Duodenal mucosa (tissue), 2 donors: ENCODE results near the gene LONRF2.
"Not testable (repeated sequence)": the region's sequence is repeated elsewhere in the genome, so short reads cannot be mapped to it uniquely, and the experiment has no call there.

Experiments used
- H3K27ac ChIP-seq: one replicate; pipeline ENCODE4 v1.7.0; 2013; ENCODE audit warnings: low read depth, low read length
- H3K27me3 ChIP-seq, 2 donors: one replicate each; pipeline ENCODE4 v1.7.0; 2013; ENCODE audit warnings: low read length in 2 of 2, control low read depth in 1 of 2; ENCODE audit not compliant: insufficient read depth in 2 of 2, control insufficient read depth in 1 of 2
- H3K36me3 ChIP-seq, 2 donors: one replicate each; pipeline ENCODE4 v1.7.0; 2013; ENCODE audit warnings: low read length in 2 of 2, control low read depth in 1 of 2; ENCODE audit not compliant: insufficient read depth in 2 of 2, control insufficient read depth in 1 of 2
- H3K4me1 ChIP-seq, 2 donors: one replicate each; pipeline ENCODE4 v1.7.0; 2013; ENCODE audit warnings: low read length in 2 of 2, control low read depth in 1 of 2; ENCODE audit not compliant: insufficient read depth in 2 of 2, control insufficient read depth in 1 of 2
- H3K4me3 ChIP-seq, 2 donors: one replicate each; pipeline ENCODE4 v1.7.0; 2013; ENCODE audit warnings: low read length in 2 of 2, low read depth in 1 of 2
- H3K9ac ChIP-seq, 2 donors: one replicate each; pipeline ENCODE4 v1.7.0; 2013; ENCODE audit warnings: low read length in 2 of 2, low read depth in 1 of 2
- H3K9me3 ChIP-seq, 2 donors: one replicate each; pipeline ENCODE4 v1.7.0; 2013; ENCODE audit warnings: low read length in 2 of 2, control low read depth in 1 of 2; ENCODE audit not compliant: control insufficient read depth in 1 of 2

LONRF2 gene

GRCh38 chr2:100256849-100257248 lies 65.5 kb downstream of the LONRF2 start:
- Histone ChIP-seq H3K27me3 (no peaks in the 10 kb centered on the region), H3K9me3 (no peaks in the 10 kb centered on the region), H3K4me3 (no peak overlapping the region), H3K36me3 (no peaks in the 10 kb centered on the region), H3K27ac (no peak overlapping the region), H3K4me1 (no peaks in the 10 kb centered on the region), H3K9ac (no peak overlapping the region)

DNA sequence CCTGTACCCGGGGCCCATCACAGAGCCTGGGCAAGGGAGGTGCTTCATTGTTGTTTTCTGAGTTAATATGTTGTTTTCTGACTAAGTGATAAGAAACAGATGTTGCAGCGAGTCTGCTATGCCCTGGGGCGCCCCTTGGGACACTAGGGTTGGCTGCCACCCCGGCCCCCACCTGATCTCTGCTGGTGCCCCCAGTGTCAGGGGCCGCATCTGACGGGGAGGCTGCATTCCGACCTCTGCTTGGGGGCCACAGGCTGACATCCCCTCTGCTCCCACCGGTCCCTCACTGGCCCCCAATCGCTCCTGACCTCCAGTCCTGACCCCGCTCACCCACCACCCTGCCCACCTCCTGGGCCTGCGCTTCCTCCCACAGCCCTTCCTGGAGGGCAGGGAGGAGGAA lies 65.9 kb downstream of the LONRF2 start:
- no peak overlapping the region for H3K4me3 ChIP-seq
- H3K9ac ChIP-seq = no peak overlapping the region
- no peaks in the 10 kb centered on the region for H3K9me3 ChIP-seq
- H3K4me1 ChIP-seq = no peaks in the 10 kb centered on the region
- no peaks in the 10 kb centered on the region for H3K36me3 ChIP-seq
- H3K27ac ChIP-seq = no peak overlapping the region
- H3K27me3 ChIP-seq = no peaks in the 10 kb centered on the region

- Histone ChIP-seq H3K27ac (no peak overlapping the region), H3K9me3 (no peaks in the 10 kb centered on the region), H3K4me3 (no peak overlapping the region), H3K36me3 (no peaks in the 10 kb centered on the region), H3K4me1 (no peaks in the 10 kb centered on the region), H3K27me3 (no peaks in the 10 kb centered on the region), H3K9ac (no peak overlapping the region)
These were observed 67.6 kb downstream of the LONRF2 start for GRCh38 chr2:100254646-100255210.

- Histone ChIP-seq H3K27me3 (no peaks in the 10 kb centered on the region), H3K4me1 (no peaks in the 10 kb centered on the region), H3K9me3 (no peaks in the 10 kb centered on the region), H3K36me3 (no peaks in the 10 kb centered on the region), H3K9ac (no peak overlapping the region), H3K4me3 (no peak overlapping the region), H3K27ac (no peak overlapping the region)
These were observed 68.5 kb downstream of the LONRF2 start for GRCh38 chr2:100253786-100254185.

DNA sequence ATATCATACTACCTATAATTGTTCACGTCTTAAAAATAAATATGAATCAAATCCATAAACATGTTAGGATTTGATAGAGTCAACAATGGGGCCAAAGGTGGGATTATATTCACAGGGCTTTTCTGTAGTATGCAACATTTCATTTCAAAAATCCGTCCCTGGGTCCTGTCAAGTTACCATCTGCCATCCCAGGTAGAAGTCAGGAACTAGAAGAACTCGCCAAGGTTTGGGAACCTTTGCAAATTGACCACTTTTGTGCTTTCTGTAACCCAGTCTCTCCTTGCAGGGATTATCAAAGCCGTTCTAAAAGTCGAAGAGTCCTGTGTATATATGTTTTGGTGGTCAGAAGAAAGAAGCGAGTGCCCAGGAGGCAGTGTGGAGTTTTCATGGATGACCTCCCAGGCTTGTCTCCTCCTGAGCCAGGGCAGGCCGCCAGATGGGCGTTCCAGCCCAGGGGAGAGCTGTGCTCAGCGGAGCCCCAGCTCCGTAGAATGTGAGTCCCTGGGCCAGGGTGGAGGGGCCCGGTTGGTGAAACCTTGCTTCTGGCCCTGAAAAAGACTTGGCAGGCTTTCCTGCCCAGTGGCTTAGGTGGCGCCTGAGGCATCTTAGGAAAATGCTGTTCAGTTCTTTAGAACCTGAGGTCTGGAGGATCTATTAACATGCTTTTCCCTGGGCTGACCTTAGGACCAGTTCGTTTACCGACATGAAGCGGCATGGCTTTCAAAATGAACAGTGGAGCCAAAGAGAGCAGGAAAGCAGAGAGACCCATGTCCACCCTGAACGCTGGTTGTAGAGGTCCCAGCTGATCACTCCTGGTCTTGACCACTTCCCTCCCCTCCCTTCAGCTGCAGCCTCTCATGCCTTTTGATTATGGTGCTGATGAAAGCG lies 69.2 kb downstream of the LONRF2 start:
- Histone ChIP-seq H3K4me1 (no peaks in the 10 kb centered on the region), H3K27ac (no peak overlapping the region), H3K27me3 (no peaks in the 10 kb centered on the region), H3K36me3 (no peaks in the 10 kb centered on the region), H3K9ac (no peak overlapping the region), H3K9me3 (no peaks in the 10 kb centered on the region), H3K4me3 (no peak overlapping the region)

DNA sequence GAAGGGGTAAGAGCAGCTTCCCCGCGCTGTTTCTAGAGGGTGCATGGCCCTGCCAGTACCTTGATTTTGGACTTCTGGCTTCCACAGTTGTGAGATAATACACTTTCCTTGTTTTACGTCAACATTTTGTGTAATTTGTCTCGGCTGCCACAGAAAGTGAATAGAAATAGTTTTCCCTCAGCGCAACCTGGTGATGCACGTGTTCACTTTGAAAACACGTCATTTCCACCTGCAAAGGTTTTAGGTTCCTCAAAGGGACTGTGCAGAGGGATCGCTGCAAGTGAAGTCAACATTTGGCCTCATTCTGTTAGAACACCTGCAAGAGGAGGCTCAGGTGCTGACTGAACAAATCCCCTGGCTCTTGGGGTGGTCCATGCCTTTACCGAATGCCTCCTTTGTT lies 71.7 kb downstream of the LONRF2 start:
- Histone ChIP-seq H3K36me3 (no peaks in the 10 kb centered on the region), H3K27ac (no peak overlapping the region), H3K4me1 (no peaks in the 10 kb centered on the region), H3K9me3 (no peaks in the 10 kb centered on the region), H3K9ac (no peak overlapping the region), H3K4me3 (no peak overlapping the region), H3K27me3 (no peaks in the 10 kb centered on the region)

GRCh38 chr2:100248971-100249370 lies 73.3 kb downstream of the LONRF2 start:
- Histone ChIP-seq H3K4me3 (no peak overlapping the region), H3K36me3 (no peaks in the 10 kb centered on the region), H3K27me3 (no peaks in the 10 kb centered on the region), H3K9me3 (no peaks in the 10 kb centered on the region), H3K4me1 (no peaks in the 10 kb centered on the region), H3K27ac (no peak overlapping the region), H3K9ac (no peak overlapping the region)

DNA sequence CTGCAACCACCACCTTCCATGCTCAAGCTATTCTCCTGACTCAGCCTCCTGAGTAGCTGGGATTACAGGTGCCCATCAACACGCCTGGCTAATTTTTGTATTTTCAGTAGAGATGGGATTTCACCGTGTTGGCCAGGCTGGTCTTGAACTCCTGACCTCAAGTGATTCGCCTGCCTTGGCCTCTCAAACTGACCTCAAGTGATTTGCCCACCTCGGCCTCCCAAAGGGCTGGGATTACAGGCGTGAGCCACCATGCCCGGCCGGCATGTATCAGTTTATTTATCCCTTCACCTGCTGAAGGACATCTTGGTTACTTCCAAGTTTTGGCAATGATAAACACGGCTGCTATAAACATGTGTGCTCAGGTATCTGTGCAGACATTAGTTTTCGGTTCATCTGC lies 73.7 kb downstream of the LONRF2 start:
- H3K27me3 ChIP-seq, H3K9ac ChIP-seq: not testable (repeated sequence)

GRCh38 chr2:100248044-100248330 lies 74.3 kb downstream of the LONRF2 start:
- Histone ChIP-seq H3K4me1 (peaks cover 0 to under 1% of the 10 kb centered on the region in 2 donors), H3K36me3 (no peaks in the 10 kb centered on the region), H3K9me3 (no peaks in the 10 kb centered on the region), H3K4me3 (no peak overlapping the region), H3K27ac (no peak overlapping the region), H3K27me3 (no peaks in the 10 kb centered on the region), H3K9ac (no peak overlapping the region)

More for the DNA sequence above, 73.7 kb downstream of the LONRF2 start:
- not testable (repeated sequence) for H3K4me1 ChIP-seq, H3K4me3 ChIP-seq, H3K36me3 ChIP-seq, H3K27ac ChIP-seq, H3K9me3 ChIP-seq

GRCh38 chr2:100247256-100248043 lies 74.9 kb downstream of the LONRF2 start:
- Histone ChIP-seq H3K27ac (no peak overlapping the region), H3K9me3 (no peaks in the 10 kb centered on the region), H3K4me3 (no peak overlapping the region), H3K4me1 (peaks cover 0 to 6% of the 10 kb centered on the region in 2 donors), H3K36me3 (no peaks in the 10 kb centered on the region), H3K27me3 (no peaks in the 10 kb centered on the region), H3K9ac (no peak overlapping the region)
